K562 (cell line): ENCODE measurements around the gene AP1M1. TPM values are rescaled to one million over a fixed set of nuclear protein-coding genes. Genes with fewer than 3 reads are reported as not detected.

ENCODE experiments used
- ADNP ChIP-seq: fragments of 200-800 bp; sonication (Bioruptor generic); IDR thresholded peaks from 2 replicates; pipeline ENCODE4 v1.6.1; 2016; ENCODE audit warnings: missing genetic modification characterization, missing compliant biosample characterization
- BCOR ChIP-seq: fragments of 450-650 bp; IDR thresholded peaks from 2 replicates; pipeline ENCODE4 v1.6.1; 2016
- CHD4 ChIP-seq: fragments of 200-600 bp; sonication (generic); IDR thresholded peaks from 3 replicates; pipeline ENCODE4 v1.6.1; 2012; ENCODE audit warnings: low read depth, mild to moderate bottlenecking, mixed read lengths, low read length, inconsistent platforms; ENCODE audit not compliant: insufficient read depth, insufficient replicate concordance, poor library complexity, severe bottlenecking
- CTCF ChIP-seq, 3 experiments: IDR thresholded peaks in 2 of 3; conservative IDR thresholded peaks in 1 of 3; 2 replicates each; pipeline ENCODE4 v1.5.1; 2011 to 2012; ENCODE audit warnings: low read length in 3 of 3, mild to moderate bottlenecking in 3 of 3, control low read depth in 2 of 3, improper control_type of control experiment in 1 of 3, inconsistent platforms in 1 of 3, low read depth in 1 of 3, mixed read lengths in 1 of 3, moderate library complexity in 1 of 3; ENCODE audit not compliant: insufficient read depth in 2 of 3
- DMBX1 ChIP-seq: fragments of 250-450 bp; sonication (Bioruptor Pico); IDR thresholded peaks from 2 replicates; pipeline ENCODE4 v1.8.0; 2022; ENCODE audit warnings: inconsistent platforms, mild to moderate bottlenecking, moderate library complexity, borderline replicate concordance
- ETS1 ChIP-seq: conservative IDR thresholded peaks from 2 replicates; pipeline ENCODE4 v1.6.1; 2011; ENCODE audit warnings: low read depth, mild to moderate bottlenecking, low read length; ENCODE audit not compliant: control insufficient read depth
- MEIS2 ChIP-seq: fragments of 450-650 bp; IDR thresholded peaks from 2 replicates; pipeline ENCODE4 v1.6.1; 2014; ENCODE audit warnings: mild to moderate bottlenecking; ENCODE audit not compliant: partially characterized antibody
- NCOA1 ChIP-seq: fragments of 450-650 bp; IDR thresholded peaks from 2 replicates; pipeline ENCODE4 v1.6.1; 2016; ENCODE audit warnings: low read depth
- PRDM10 ChIP-seq: fragments of 450-650 bp; IDR thresholded peaks from 2 replicates; pipeline ENCODE4 v1.6.1; 2018; ENCODE audit not compliant: partially characterized antibody
- RAD51 ChIP-seq: fragments of 450-650 bp; IDR thresholded peaks from 2 replicates; pipeline ENCODE4 v1.7.1; 2016; ENCODE audit warnings: low read depth, mild to moderate bottlenecking, borderline replicate concordance
- RBM25 ChIP-seq: fragments of 200-400 bp; formaldehyde crosslinking; IDR thresholded peaks from 2 replicates; pipeline ENCODE4 v1.6.1; 2018; ENCODE audit warnings: low read length, low read depth, moderate library complexity; ENCODE audit not compliant: severe bottlenecking
- RNF2 ChIP-seq: sonication (generic); IDR thresholded peaks from 2 replicates; pipeline ENCODE4 v1.6.1; 2016
- ZBTB5 ChIP-seq: fragments of 450-650 bp; IDR thresholded peaks from 2 replicates; pipeline ENCODE4 v1.6.1; 2017; ENCODE audit warnings: antibody characterized with exemption
- ZNF143 ChIP-seq: sonication (generic); formaldehyde crosslinking; IDR thresholded peaks from 2 replicates; pipeline ENCODE4 v1.9.0; 2022; ENCODE audit warnings: mild to moderate bottlenecking, missing genetic modification reagents
- ZNF3 ChIP-seq: fragments of 250-450 bp; sonication (Bioruptor Pico); IDR thresholded peaks from 2 replicates; pipeline ENCODE4 v1.5.0; 2021; ENCODE audit warnings: mild to moderate bottlenecking, moderate library complexity
- ZNF655 ChIP-seq: fragments of 250-450 bp; sonication (Bioruptor Pico); IDR thresholded peaks from 2 replicates; pipeline ENCODE4 v1.5.0; 2021
- ZNF696 ChIP-seq: fragments of 250-450 bp; sonication (Bioruptor Pico); conservative IDR thresholded peaks from 2 replicates; pipeline ENCODE4 v1.4.0; 2020; ENCODE audit warnings: mild to moderate bottlenecking, moderate library complexity
- ZNF707 ChIP-seq: fragments of 250-450 bp; sonication (Bioruptor Pico); conservative IDR thresholded peaks from 2 replicates; pipeline ENCODE4 v1.8.0; 2022; ENCODE audit warnings: inconsistent platforms, mild to moderate bottlenecking, moderate library complexity
- polyA plus RNA-seq, 8 experiments: library from polyadenylated mRNA; depleted of rRNA in 4 of 8; stranded (reverse) in 5 of 8; unstranded in 3 of 8; fragments of >200 nt; fragmentation: Nextera tagmentation in 2 of 8; fragmentation: Illumina TruSeq in 1 of 8; extraction: Ambion mirVana in 2 of 8; extraction: Trizol in 1 of 8; gene quantifications; 2 replicates each; pipeline versions ENCODE4 v1.2.1 to v1.2.3, GENCODE V29; 2011 to 2014; ENCODE audit warnings: inconsistent platforms in 1 of 8, missing spikeins in 1 of 8
- total RNA-seq, 7 experiments: library from RNA; depleted of rRNA in 6 of 7; stranded (reverse); fragments of >200 nt in 6 of 7; fragmentation: Illumina TruSeq in 2 of 7; extraction: Trizol in 2 of 7; gene quantifications; 2 replicates each; pipeline versions ENCODE4 v1.2.1 to v1.2.3, GENCODE V29; 2011 to 2021; ENCODE audit warnings: low replicate concordance in 1 of 7

Gene AP1M1
- total and polyA plus RNA-seq, 9 of the 15 experiments (the other 6 are each of a cell fraction or from before 2014, with no cell fraction given) = 0.87 to 56.2 (median 29.1) TPM

GRCh38 chr19:16260160-16260811 lies 62.6 kb downstream of the AP1M1 start (continued):
- TF ChIP-seq ZNF655 (CRISPR knock-in tag) = no peak
- TF ChIP-seq ETS1 = no peak
- 0 out of 2 replicates have a peak, but pooled peaks have one; percentile 13 for TF ChIP-seq DMBX1
- TF ChIP-seq ADNP (tag) = peak; percentile 73; the same call in 1 of the 2 replicates
- TF ChIP-seq ZBTB5 = no peak
- peak; percentile 94 for TF ChIP-seq BCOR
- no peak for TF ChIP-seq MEIS2
- no peak for TF ChIP-seq PRDM10
- no peak for TF ChIP-seq RAD51
- TF ChIP-seq ZNF143 (CRISPR knock-in tag) = no peak
- no peak for TF ChIP-seq ZNF707 (CRISPR knock-in tag)
- peak; percentile 78 for TF ChIP-seq CHD4
- no peak for TF ChIP-seq ZNF3
- no peak for TF ChIP-seq ZNF696 (CRISPR knock-in tag)
- no peak for TF ChIP-seq RNF2
- no peak for TF ChIP-seq CTCF (IDR thresholded peaks at IDR 0.05 in 2 of 3, conservative IDR thresholded peaks at IDR 0.05 in 1 of 3; ENCODE audit: insufficient read depth in 2 of 3, low read depth in 1 of 3, low read length in 3 of 3)
- peak; percentile 80 for TF ChIP-seq RBM25
- TF ChIP-seq NCOA1 = no peak
